ENCODE measurements around the gene FEV.
"Not testable (repeated sequence)": the region's sequence is repeated elsewhere in the genome, so short reads cannot be mapped to it uniquely, and the experiment has no call there.

Gene FEV

GRCh38 chr2:218963601-218964000, 21.4 kb downstream of the FEV start:
- no peak for DNase-seq

- DNase-seq: no peak
These were observed 22.0 kb downstream of the FEV start for GRCh38 chr2:218962859-218963492.

DNA sequence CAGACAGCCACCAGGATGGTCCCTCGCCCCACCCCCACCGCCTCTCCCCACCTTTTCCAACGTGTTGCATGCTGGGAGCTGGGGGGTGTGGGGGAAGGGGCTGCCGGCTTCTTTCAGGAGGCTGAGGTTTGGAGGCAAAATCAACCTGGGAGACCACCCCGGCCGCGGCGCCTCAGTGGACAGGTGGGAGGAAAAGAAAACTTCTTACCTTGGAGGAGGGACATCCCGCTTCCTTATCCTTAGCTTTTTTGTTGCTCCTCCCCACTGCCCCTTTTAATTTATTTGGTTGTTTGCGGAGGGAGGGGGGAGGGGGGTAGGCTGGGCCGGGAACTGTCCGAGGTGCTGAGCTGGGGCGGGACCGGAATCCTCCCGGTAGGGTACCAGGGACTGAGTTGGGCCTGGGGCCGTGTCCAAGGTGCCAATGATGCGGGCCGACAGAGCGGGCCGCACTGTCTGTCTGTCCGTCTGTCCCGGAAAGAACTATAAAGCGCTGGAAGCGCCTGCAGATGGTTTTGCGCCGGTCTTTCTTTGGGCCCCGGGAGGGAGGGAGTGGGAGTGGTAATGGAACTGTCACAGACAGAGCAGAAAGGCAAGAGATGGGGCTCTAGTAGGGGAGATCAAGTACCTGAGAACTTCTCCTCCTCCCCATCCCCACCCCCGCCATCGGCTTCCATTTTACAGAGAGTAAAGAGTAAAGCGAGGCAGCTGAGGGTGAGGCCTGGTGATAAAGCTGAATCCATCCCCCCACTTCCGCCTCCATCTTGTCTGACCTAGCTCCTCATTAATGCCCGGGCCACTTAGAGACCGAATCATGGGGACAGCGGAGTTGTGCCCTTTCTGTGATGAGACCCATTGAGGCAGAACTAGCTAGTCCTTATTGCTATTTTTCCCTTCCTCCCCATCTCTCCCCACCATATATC, 23.1 kb downstream of the FEV start:
- no peak for DNase-seq

GRCh38 chr2:218961229-218961628, 23.8 kb downstream of the FEV start:
- no peak for DNase-seq

- no peak for DNase-seq
These were observed 24.4 kb downstream of the FEV start for GRCh38 chr2:218960309-218961165.

- DNase-seq: no peak
These were observed 25.1 kb downstream of the FEV start for GRCh38 chr2:218959761-218960308.

- peak; percentile 79 for DNase-seq
These were observed 25.7 kb downstream of the FEV start, which contains the start of gene CDK5R2 for GRCh38 chr2:218959141-218959731. Gene CDK5R2 (plus strand): TSS chr2:218959666. CDS start chr2:218959821, 155 bp downstream.

GRCh38 chr2:218958276-218958675, 26.7 kb downstream of the FEV start:
- DNase-seq: no peak

- DNase-seq: no peak
These were observed 27.3 kb downstream of the FEV start for GRCh38 chr2:218957671-218958070.

- DNase-seq: no peak
These were observed 28.9 kb downstream of the FEV start for GRCh38 chr2:218956039-218956438.

DNA sequence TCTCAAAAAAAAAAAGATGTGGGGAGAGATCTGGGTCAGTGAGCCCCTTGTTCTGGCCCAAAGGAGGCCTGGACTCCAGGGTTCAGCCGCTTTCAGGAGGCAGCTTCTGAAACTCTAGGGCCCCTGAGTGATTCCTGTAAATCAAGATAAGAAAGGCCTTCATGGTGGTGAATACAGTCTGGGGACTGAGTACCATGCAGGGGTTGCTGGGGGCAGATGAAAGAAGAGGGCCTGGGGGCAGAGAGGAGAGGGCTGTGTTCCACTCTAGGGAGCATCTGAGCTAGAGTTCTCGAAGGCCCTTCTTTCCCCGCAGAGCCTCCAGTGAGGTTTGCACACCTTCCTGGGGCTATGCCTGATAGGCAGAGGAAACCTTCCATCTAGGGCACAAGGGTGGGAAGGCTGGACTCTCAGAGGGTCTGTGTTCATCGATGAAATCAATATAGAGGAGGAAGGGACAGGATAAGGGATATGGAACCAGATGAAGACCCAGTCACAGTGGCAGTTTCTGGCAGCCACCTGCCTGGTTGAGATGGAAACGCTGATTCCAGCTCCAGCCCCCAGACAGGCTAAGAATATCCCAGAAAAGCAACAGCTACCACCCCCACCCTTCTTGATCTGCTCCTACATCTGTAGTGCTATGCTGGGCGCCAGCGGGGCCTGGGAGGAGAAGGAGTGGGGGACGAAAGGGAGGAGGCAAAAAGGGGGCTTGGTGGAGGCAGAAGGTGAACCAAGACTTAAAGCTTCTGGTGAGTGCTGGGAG, 30.3 kb downstream of the FEV start:
- DNase-seq: no peak

DNA sequence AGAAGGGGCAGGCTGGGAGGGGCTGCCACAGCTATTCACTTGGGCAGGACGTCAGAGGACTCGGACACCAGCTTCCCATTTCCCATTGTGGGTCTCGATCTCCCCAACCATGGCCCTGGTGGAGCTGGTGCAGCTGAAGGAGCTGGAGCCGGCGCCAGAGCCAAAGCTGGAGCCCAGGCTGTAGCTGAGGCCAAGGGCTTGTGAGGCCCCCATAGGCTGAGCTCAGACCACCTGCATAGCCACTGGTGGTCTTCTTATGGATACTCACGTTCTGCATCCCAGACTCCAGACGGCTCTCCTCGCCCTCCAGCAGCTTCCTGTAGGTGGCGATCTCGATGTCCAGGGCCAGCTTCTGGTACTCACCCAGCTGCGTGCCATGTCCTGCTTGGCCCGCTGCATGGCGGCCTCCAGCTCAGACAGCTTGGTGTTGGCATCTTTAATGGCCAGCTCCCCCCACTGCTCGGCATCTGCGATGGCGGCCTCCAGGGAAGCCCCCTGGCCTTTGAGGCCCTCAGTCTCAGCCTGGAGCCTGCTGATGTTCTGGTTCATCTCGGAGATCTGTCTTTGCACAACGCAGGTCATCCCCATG, 31.5 kb downstream of the FEV start:
- no peak for DNase-seq

GRCh38 chr2:218952160-218952559, 32.8 kb downstream of the FEV start:
- no peak for DNase-seq

DNA sequence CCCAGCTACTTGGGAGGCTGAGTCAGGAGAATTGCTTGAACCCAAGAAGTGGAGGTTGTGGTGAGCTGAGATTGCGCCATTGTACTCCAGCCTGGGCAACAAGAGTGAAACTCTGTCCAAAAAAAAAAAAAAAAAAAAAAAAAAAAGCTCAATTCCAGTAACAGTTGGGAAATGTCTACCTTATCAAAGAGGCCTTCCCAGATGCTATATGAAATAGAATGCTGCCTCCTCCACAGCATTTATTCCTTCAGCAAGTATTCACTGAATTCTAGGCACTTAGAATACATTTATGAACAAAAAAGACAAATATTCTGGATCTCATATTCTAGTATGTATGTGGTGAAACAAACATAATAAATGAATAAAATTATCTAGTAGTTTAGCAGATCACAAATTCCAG, 38.4 kb downstream of the FEV start:
- DNase-seq: no peak

GRCh38 chr2:218944759-218945404, 40.1 kb downstream of the FEV start:
- DNase-seq: no peak

GRCh38 chr2:218931751-218932150, 53.2 kb downstream of the FEV start:
- DNase-seq: not testable (repeated sequence)

Measured in MV-4-11 (cell line).